Neural cell (in vitro differentiated cells): ENCODE results near the gene ATP9B.

Experiments
- CTCF ChIP-seq: fragments of 450-650 bp; IDR thresholded peaks from 2 replicates; pipeline ENCODE4 v1.5.1; 2014; ENCODE audit warnings: antibody characterized with exemption, mild to moderate bottlenecking, moderate library complexity; ENCODE audit not compliant: poor library complexity, severe bottlenecking
- POLR2AphosphoS5 ChIP-seq: IDR thresholded peaks from 2 replicates; pipeline ENCODE4 v1.6.1; 2012

- no peak for TF ChIP-seq POLR2AphosphoS5
- TF ChIP-seq CTCF = no peak
Observed at GRCh38 chr18:79283929-79284328, 214.7 kb downstream of the ATP9B start.
